HG03432 (cell line): ENCODE results near the gene CSMD2.

Experiments used
- ATAC-seq: cut with Tn5 transposase; IDR thresholded peaks from one replicate; pipeline ENCODE4 v1.9.1; 2021; ENCODE audit warnings: mild to moderate bottlenecking, moderate library complexity; ENCODE audit not compliant: unreplicated experiment

The CSMD2 gene

GRCh38 chr1:33825506-33825905 is 339.5 kb downstream of the CSMD2 start:
- ATAC-seq: no peak

DNA sequence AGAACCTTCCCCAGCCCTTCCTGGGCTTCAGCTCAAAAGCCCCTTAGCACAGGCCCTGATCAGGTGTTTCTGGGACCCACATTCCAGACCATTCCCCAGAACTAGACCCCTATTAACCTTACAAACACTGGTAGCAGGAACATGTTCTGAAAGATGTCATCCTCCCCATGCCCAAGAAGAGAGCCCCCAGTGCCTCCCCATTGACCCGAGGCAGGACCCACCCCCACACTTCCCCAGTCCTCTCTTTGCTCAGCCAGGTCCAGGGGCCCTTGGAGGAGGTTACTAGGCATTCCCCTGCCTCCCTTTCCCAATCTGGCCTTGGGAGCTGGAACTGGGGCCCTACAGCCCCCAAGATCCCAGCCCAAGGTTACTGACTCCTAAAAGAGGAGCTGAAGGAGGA is 340.1 kb downstream of the CSMD2 start:
- ATAC-seq: no peak

DNA sequence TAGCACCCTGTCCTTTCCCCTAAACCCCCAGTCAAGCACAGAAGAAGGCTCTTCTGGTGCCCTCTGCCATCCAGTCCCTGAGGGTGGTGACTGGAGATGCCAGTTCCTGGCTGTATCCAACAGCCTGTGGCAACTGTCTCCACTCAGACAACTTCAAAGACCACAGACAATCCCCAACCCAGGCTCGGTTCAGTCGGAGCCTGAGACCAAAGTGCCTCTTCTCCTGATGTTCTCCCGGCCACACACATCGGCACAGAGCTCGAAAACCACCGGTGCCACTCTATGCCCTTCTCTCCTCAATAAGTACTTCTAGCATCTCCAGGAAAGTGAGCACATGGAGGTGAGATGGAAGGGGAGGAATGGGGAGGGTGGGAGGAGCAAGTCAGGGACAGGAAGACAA is 340.7 kb downstream of the CSMD2 start:
- no peak for ATAC-seq

DNA sequence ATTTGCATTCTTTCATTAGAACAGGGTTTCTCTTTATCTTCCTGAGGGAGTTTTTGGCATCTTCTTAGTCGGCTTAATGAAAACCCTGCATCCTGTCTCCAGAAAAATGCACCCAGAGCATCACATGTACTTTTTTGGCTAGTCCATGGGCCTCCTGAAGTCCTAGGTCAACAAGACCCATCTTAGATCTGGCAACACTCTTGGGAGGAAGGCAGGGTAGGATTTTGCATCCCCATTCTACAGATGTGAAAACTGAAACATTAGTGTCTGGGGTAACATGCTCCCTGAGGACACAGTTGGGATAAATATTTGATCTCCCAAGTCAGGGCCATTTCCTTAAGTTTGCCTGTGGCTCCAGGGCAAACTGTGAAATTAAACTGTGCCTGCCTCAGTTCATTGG is 341.2 kb downstream of the CSMD2 start:
- no peak for ATAC-seq

DNA sequence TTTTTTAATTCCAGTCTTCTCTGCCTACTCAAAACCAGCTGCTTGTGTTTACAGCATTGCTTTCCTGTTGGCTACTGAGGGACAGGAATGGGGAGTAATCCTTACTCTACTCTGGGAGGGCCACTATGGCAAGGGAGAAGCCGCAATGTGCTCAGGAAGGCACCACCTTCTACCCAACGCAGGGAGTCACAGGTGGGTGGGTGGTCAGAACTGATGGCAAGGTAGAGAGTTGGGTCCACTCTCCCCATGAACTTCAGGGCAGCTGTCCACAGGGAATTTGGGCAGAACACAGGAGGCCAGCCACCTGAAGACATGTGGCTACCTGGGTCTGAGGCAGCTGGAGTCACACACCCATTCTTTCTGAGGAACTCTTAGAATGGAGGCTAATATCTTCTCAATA is 341.6 kb downstream of the CSMD2 start:
- ATAC-seq: no peak

DNA sequence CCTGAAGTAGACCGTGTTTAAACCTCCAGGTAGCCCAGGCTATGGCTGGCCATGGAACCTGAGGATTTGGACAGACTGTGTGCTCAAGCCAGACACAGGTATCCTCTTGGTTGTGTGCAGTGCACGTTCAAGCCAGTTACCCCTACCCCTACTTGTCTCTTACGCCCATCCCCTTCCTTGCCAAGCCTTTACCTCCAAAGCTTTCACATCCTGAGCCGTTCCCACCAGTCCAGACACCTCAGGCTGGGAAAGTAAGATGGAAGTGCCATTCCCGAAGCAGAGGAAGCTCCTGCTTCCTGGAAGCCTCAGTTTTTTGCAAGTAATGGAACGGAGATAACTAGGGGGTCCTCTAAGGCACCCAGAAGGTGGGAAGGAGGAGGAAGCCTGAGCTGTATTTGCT is 342.6 kb downstream of the CSMD2 start:
- no peak for ATAC-seq

GRCh38 chr1:33821291-33821690 is 343.7 kb downstream of the CSMD2 start:
- ATAC-seq: no peak

DNA sequence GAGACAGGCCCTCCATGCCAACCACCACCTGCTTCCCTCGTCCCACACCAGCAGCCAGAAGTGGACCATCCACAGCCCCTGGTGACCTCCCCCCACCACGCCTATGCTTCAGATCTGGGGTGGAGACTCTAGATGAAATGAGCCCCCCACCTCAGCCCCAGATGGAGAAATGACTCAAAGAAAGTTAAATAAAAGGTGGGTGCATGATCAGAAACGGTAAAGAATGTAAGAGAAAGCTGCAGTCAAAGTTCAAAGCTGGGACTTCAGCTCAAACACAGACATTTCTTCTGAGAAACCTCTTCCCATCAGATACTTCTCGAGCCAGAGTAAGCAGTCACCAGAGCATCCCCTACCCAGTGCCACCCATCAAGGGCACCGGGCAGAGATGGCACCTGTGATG is 344.2 kb downstream of the CSMD2 start:
- no peak for ATAC-seq

DNA sequence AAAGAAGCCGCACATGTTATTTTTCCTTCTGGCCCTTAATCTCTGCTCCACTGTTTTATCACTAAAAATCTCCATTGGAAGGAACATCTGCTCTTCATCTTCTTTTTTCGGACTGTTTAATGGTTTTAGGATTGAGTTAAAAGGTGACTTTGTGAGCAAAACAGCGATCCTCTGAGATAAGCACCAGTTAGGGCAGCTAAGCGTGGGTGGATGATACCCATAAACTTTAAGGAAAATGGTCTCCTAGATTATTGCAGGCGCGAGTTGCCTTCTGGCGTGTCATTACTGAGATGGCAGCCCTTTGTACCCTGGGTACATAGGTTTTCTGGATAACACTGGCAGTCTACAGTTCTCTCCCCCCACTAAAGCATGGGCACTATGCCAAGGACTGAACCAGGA is 345.1 kb downstream of the CSMD2 start:
- ATAC-seq: no peak

GRCh38 chr1:33819290-33819912 is 345.6 kb downstream of the CSMD2 start:
- ATAC-seq: no peak

DNA sequence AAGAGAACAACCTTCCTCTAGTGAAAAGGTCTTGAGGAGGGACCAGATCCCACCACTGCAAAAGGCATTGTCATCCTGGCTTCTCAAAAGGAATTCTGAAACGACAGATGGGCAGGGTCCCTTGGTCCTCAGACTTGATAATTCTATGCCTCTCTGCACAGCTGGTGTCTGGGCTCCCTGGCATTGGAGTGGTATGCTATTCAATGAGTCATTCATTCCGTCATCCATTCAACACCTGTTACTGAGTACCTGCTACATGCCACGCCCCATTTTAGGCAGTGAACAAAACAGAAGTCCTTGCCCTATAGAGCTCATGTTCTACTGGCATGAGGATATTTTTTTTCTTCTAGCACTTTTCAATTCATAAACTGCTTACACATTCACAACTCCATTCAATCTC is 347.0 kb downstream of the CSMD2 start:
- ATAC-seq: no peak

DNA sequence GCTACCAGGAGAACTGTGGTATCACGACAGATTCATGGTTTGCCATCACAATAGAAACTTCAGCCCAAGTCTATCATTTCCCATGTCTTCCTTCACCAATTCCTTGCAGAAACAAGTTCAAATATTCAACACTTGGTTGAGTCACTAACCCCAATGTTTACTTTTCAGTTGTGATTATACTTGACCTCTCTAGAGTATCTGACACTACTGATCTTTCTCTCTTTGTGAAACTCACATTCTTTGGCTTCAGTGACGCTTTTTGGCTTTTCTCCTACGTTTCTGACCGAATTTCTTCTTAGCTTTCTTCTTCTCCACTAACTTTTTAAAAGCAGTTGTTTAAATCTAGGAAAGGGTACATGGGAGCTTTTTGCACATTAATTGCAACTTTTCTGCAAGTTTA is 350.0 kb downstream of the CSMD2 start:
- no peak for ATAC-seq

DNA sequence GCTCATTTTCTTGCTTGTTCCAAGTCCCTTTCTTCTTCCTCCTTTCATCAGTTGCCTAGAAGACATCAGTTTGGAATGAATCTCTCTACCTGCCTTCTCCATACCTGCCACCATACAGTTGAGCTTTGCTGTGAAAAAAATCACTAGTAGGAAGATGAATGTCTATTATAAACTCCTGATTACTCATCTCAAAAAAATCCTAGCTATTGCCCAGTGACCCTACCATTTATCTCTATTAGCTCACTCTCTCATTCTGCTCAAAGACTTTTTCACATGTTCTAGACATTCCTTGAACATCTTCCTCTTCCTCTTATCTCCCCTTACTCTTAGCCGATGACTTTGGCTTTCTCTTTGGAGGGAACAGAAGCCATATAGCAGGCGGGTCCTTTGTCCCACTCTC is 350.9 kb downstream of the CSMD2 start:
- no peak for ATAC-seq

DNA sequence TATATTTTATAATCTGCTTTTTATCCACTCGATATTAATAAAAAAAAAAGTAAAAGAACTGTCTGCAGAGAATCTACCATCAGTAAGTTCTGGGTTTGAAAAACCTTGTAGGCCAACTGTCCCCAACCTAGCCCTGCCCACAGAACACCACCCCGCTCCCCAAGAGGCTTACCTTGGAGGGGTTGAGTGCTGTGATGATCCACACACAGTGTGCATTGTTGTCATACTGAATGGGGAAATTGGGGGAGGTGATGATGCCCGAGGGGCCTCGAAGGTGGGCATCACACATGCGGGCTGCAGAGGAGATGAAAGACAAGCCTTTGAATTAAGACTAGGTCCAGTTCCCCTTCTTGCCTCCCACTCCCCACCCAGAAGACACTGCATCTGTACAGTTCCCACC is 354.5 kb downstream of the CSMD2 start:
- no peak for ATAC-seq

GRCh38 chr1:33805988-33806387 is 359.0 kb downstream of the CSMD2 start:
- no peak for ATAC-seq

GRCh38 chr1:33802268-33802667 is 362.8 kb downstream of the CSMD2 start:
- no peak for ATAC-seq

GRCh38 chr1:33797849-33798248 is 367.2 kb downstream of the CSMD2 start:
- no peak for ATAC-seq

- no peak for ATAC-seq
Measured at GRCh38 chr1:33792651-33793050, 372.4 kb downstream of the CSMD2 start.

DNA sequence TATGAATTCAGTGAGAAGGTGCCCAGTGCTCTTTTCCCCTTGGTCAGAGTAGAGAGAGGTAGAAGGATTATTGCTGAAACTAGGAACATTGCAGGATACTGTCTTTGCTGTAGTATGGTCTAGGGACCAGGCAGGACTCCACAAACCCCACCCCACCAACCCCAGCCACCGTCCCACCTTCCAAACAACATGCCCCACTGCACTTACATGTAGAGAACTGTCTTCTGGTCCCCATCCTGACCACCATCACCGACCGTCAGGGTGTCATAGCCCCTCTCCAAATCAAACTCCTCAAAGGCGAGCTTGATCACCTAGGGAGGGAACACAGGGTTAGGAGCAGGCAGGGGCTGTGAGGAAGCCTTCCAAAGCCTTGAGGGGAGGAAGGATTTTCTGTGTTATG is 372.8 kb downstream of the CSMD2 start:
- ATAC-seq: no peak

DNA sequence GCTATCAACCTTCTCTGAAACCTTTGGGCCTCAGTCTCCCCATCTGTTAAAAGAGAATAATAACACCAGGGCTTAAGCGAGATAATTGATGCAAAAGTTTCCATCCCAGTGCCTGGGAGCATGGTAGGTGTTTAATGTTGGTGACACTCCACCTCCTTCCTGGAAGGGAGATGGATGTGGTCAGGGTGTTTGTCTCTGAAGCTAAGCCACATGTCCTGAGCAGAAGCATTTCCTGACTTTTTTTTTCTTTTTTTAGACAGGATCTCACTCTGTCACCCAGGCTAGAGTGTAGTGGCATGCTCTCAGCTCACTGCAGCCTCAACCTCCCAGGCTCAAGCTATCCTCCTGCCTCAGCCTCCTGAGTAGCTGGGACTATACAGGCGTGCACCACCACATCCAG is 373.8 kb downstream of the CSMD2 start:
- no peak for ATAC-seq

DNA sequence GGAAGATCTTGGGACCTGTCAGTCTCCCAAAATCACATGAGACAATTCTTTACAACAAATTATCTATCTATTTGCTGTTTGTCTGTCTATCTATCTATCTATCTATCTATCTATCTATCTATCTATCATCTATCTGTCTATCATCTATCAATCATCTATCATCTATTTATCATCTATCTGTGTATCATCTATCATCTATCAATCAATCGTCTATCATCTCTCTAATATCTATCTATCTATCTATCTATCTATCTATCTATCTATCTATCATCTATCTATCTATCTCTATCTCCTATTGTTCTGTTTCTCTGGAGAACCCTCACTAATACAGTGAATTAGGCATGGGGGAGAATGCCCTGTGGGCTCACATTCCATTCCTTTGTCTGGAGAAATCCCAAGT is 374.5 kb downstream of the CSMD2 start:
- no peak for ATAC-seq

DNA sequence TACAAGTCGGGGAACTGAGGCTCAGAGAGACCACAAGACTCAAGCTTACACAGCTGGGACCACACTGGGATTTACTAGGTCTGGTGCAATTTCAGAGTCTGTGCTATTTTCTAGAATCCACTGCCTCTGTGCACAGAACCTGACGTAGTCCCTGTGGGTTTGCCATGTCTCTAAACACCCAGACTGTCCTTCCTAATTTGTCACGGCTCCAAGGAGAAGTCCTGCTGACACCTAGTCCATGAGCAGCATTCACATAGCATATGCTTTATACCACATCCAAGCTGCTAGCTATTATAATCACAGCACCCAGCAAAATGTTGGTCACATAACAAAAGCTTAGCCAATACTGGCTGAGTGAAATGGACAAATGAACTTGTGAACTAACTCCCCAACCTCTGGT is 380.2 kb downstream of the CSMD2 start:
- no peak for ATAC-seq

GRCh38 chr1:33782776-33783175 is 382.3 kb downstream of the CSMD2 start:
- no peak for ATAC-seq

- no peak for ATAC-seq
Measured at GRCh38 chr1:33781652-33782051, 383.4 kb downstream of the CSMD2 start.
